Activated T-cell treated with anti-CD3 and anti-CD28 coated beads, Interleukin-2, amount 50 U/mL, for 48 hours (primary cell): ENCODE data around the gene SLC34A3.
"Not testable (repeated sequence)": the region's sequence is repeated elsewhere in the genome, so short reads cannot be mapped to it uniquely, and the experiment has no call there.

ENCODE experiments used
- DNase-seq, 2 experiments: peaks; one replicate each; pipeline ENCODE4 v3.0.0-alpha.2; 2020

The SLC34A3 gene

DNA sequence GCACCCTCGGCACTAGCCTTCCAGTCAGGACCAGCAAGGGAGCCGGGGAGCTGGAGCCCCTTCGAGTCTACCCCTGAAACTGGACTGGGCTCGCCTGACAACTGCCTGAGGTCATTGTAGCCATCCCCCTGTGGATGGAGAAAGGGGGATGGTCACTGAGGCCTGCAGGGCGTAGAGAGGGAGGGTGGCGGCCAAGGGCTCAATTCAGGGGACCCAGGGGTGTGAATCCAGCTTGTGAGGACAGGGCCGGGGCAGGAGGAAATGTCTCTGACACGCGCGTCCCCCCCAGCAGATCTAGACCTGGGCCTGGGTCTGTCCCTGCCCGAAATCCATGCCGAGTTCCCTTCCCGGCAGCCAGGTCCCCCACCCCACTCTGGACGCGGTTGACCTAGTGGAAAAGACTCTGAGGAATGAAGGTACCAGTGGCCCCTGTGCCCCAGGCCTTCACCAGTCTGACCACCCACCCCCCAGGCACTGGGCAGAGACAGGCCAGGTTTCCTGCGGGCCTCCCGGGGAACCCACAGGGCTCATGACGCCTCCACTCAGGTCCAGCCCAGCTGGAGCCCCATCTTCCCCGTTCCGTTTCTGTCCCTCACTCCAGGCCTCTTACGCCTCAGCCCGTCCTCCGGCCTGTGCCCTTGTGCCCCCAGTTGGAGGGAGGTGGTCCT is 805 bp downstream of the SLC34A3 start:
- DNase-seq: no peak

DNA sequence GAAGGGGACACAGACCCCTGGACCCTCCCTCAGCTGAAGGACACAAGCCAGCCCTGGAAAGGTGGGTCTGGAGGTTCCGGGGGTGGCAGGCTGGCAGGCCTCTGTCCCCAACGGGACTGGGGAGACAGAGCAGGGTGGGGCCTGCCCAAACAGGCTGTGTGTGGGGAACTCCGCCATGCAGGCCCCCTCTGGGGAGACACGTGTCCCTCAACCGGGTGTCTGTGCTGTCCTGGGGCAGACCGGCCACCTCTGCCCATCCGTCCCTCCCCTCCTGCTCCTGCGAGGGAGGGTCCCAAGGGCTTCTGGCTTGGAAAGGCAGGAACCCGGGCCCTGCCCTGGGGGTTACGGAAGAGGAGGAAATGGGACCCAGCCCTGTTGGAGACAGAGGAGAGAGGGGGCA is 1.4 kb downstream of the SLC34A3 start:
- DNase-seq: no peak

DNA sequence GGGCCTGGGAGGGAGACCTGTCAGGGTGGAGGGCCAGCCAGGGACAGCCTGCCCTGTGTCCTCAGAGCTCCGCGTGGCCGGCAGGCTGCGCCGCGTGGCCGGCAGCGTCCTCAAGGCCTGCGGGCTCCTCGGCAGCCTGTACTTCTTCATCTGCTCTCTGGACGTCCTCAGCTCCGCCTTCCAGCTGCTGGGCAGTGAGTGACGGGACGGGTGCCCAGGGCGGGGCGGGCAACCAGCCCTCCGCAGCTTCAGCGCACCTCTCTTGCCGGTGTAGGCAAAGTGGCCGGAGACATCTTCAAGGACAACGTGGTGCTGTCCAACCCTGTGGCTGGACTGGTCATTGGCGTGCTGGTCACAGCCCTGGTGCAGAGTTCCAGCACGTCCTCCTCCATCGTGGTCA is 1.8 kb downstream of the SLC34A3 start:
- no peak for DNase-seq

DNA sequence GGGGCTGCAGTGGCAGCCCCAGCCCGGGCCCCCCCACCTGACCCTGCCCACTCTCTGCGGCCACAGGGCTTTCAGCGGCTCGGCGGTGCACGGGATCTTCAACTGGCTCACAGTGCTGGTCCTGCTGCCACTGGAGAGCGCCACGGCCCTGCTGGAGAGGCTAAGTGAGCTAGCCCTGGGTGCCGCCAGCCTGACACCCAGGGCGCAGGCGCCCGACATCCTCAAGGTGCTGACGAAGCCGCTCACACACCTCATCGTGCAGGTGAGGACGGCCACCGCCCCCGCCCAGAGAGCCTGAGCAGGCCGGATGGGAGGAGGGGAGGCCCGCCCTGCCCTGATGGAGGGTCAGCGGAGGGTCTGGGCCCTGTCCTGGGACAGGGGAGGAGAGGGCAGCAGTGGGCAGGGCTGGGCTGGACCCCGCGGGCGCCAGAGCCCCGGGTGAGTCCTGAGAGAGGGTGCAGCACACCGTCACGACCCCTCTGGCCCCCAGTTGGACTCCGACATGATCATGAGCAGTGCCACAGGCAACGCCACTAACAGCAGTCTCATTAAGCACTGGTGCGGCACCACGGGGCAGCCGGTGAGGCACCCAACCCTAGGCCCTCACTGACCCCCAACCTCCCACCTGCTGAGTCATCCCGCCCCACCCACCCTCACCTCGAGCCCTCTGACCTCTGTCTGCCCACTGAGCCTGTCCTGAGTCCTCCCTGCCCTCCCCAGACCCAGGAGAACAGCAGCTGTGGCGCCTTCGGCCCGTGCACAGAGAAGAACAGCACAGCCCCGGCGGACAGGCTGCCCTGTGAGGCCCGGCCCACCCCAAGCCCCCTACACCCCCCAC is 2.7 kb downstream of the SLC34A3 start:
- DNase-seq: no peak

DNA sequence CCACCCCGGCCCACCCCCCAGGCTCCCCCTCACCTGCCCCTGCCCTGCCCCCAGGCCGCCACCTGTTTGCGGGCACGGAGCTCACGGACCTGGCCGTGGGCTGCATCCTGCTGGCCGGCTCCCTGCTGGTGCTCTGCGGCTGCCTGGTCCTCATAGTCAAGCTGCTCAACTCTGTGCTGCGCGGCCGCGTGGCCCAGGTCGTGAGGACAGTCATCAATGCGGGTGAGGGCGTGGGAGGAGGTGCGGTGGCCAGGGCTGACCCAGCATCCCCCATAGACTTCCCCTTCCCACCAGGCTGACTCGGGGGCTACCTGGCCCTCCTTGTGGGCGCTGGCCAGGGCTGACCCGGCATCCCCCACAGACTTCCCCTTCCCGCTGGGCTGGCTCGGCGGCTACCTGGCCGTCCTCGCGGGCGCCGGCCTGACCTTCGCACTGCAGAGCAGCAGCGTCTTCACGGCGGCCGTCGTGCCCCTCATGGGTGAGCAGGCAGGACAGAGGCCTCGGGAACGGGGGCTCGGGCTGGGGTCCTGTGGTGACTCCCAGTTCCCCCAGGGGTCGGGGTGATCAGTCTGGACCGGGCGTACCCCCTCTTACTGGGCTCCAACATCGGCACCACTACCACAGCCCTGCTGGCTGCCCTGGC is 3.5 kb downstream of the SLC34A3 start:
- no peak for DNase-seq

DNA sequence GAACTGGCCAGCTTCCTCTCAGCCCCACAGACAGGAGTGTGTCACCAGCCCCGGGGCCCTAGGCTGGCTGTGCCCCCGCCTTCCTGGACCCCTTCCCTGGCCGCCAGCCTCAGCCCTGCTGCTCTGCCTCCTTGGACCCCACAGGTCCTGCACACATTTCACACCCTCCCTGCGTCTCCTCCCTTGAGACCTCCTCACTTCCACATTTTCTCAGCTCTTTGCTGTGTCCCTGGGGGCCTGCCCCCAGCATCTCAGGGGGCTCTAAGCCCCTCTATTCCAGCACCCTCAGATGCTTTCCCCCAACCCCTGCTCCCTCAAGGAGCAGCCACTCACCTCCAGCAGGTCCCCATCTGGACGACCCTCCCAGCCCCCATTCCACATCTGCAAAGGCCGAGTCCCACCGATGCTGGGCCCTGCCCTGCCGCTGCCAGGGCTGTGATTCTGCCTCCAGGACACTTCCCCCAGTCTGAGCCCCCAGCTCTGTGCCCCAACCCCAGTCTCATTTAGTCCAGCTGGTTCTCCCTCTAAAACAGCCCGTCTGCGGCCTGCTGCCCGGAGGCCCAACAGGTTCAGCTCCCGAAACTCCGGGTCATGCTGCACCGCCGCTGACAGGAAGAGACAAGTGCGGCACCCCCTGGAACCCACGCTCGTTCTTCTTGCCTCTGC is 4.2 kb downstream of the SLC34A3 start:
- DNase-seq: no peak

DNA sequence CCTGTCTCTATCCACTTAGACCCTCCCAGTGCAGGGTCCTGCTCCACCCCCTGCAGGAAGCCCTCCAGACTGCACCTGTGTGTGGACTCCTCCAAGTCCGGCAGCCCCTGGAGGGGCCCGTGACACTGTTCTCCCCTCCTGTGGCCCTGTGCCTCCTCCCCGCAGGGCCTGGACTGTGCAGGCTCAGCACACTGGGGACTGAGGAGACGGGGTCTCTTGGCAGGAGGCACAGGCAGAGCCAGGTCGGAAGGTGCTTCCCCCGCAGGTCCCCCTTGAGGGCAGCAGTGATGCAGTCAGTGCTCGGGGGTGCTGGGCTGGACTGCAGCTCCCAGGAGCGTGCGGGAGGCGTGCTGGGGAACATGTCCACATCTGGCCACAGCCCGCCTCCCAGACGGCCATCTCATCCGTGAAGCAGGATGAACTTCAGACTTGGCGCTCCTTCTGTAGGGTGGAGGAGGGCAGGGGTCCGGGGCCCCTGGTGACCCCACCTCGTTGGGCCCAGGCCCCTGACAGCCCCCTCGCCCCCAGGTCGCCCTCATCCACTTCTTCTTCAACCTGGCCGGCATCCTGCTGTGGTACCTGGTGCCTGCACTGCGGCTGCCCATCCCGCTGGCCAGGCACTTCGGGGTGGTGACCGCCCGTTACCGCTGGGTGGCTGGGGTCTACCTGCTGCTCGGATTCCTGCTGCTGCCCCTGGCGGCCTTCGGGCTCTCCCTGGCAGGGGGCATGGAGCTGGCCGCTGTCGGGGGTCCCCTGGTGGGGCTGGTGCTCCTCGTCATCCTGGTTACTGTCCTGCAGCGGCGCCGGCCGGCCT is 4.9 kb downstream of the SLC34A3 start:
- no peak for DNase-seq

DNA sequence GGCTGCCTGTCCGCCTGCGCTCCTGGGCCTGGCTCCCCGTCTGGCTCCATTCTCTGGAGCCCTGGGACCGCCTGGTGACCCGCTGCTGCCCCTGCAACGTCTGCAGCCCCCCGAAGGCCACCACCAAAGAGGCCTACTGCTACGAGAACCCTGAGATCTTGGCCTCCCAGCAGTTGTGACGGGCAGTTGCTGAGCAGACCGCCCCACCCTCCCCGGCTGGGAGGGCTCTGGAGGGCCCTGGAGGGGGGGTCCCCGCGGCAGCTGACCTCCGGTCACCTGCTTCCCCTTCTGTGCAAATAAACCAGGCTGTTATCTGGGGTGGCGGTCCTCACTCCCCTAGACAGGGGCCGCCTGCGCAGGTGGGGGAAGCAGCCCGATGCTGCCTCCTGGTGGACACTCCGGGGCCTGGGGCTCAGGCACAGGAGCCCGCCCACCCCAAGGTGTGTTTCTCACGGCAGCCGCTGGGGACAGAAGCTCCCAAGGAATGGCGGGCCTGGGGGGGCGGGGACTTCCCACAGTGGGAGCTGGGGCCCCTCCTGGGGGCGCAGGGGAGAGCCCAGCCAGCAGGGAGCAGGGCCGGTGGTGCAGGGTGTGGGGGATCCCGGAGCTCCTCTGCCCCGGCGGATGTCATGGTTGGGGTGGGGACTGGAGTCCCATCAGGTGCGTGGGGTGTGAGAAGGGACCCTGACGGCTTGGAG is 5.7 kb downstream of the SLC34A3 start:
- peak; percentile 95 for DNase-seq

DNA sequence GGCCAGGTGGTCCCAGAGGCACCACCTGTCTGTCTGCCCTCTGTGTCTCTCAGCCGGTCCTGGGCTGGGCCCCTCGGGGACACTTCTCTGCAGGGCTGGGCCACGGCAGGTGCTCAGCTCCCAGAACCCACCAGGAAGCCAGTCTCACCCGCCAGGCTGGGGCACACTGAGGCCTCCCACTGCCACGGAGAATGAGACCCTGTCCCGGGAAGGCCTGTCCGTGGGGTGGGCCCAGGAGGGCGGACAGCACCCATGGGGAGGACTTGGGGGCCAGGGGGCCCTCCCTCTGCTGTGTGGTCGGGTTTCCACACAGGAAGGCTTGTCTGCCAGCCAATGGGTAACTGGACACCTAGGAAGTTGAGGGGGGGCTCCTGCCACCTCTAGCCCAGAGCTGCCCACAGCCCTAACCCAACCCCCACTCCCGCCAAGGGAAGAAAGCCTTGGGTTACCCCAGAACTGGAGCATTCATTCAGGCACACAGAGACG is 6.3 kb downstream of the SLC34A3 start:
- DNase-seq: no peak

DNA sequence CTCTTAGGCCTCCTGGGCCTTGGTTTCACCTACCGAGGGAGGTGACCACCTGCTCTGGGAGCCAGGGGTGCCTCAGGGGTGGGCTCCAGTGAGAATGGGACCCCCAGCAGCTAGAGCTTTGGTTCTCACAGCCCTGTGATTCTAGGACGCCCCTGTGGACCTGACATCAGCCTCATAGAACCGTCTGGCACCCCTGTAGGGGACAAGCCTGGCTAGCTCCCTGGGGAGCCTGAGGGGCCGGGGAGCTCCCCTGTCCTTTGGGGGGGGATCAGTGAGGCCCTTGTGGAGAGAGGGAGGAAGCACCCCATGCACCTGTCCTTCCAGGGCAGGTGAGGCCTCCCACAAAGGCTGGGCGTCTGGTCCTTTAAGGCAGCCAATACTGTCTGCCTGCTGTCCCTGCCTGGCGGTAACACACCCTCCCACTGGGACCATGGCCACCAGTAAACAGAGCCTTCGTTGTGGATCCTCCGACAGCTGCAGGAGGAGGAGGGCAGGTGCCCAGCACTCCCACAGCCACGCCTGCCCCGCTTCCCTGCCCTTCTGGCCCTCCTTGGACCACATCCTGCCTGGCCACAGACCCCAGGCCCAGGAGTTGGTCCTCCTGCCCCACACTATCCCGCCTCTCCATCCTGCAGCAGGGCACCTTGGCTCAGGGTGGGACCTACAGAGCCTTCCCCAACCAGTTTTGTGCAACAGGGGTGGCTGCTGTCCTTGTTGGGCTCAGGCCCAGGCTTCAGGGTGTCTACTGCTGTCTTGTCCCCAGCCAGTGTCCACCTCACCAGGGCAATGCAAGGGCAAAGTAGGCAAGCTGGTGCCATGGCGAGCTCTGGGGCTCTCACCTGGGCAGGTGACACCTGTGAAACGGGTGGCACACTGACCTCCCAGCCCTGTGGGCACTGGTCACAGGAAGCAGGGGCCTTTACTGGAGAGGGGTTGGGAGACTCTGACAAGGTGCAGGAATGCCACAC is 7.3 kb downstream of the SLC34A3 start:
- DNase-seq: no peak

DNA sequence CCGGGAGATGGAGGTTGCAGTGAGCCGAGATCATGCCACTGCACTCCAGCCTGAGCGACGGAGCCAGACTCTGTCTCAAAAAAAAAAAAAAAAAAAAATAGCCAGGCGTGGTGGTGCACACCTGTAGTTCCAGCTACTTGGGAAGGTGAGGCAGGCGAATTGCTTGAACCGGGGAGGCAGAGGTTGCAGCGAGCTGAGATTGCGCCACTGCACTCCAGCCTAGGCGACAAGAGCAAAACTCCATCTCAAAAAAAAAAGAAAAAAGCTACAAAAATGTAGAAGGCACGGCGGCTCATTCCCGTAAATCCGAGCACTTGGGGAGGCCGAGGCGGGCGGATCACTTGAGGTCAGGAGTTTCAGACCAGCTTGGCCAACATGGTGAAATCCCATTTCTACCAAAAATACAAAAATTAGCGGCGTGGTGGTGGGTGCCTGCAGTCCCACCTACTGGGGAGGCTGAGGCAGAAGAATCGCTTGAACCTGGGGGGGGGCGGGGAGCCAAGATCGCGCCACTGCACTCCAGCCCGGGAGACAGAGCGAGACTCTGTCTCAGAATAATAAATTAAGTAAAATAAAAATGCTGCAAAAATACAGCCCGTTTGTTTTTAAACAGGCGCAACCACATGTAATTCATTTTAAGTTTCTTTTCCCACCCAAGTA is 9.0 kb downstream of the SLC34A3 start:
- DNase-seq: not testable (repeated sequence)

DNA sequence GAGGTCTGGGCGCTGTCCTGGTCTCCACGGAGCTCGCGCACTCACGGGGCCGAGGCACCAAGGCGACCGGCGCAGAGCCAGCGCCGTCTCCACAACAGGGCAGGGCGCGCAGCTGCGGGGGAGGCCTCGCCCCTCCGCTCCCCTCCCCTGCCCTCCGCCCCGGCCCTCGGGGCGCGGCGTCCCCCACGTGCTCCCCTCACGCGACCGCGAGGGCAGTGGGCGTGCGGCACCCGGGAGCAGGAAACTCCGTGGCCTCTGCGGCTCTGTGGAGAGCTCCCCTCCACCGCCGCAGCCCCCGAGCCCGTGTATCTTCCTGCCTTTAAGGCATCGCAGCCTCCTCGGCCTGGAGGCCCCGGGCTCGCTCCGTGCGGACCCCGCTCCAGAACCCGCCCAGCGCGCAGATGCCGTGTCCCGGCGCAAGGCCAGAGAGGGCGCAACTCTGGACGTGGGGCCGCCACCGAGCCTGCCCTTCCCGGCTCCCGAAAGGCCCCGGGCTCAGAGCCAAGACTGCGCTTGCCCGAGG is 9.7 kb downstream of the SLC34A3 start:
- DNase-seq: no peak

DNA sequence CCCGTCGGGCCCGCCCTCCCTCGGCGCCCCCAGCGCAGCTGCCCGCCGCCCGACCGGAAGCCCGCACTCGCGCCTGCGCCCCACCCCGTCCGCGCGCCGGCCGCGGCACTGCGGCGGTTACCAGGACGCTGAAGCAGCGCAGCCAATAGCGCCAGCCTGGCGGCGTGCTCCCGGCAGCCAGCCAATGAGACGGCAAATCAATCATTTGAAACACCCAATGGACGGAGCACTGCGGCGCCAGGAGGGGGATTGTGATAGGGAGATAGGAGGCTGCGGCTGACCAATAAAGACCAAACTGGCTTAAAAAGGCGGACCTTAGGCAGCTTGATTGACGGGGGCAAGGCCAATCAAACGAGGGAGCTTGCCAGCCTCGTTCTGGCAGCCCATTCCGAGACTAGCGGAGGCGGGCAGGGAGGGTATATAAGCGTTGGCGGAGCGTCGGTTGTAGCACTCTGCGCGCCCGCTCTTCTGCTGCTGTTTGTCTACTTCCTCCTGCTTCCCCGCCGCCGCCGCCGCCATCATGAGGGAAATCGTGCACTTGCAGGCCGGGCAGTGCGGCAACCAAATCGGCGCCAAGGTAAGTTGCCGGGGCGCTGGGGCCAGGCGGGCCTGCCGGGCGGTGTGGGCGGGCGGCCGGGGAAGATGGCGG is 10.3 kb downstream of the SLC34A3 start, which contains the start of gene TUBB4B:
Gene TUBB4B, plus strand, starts transcription at position 447 of the 649 bp plus-strand sequence. Its CDS starts 74 bp downstream, at position 521.
- DNase-seq: peak; percentile 97

DNA sequence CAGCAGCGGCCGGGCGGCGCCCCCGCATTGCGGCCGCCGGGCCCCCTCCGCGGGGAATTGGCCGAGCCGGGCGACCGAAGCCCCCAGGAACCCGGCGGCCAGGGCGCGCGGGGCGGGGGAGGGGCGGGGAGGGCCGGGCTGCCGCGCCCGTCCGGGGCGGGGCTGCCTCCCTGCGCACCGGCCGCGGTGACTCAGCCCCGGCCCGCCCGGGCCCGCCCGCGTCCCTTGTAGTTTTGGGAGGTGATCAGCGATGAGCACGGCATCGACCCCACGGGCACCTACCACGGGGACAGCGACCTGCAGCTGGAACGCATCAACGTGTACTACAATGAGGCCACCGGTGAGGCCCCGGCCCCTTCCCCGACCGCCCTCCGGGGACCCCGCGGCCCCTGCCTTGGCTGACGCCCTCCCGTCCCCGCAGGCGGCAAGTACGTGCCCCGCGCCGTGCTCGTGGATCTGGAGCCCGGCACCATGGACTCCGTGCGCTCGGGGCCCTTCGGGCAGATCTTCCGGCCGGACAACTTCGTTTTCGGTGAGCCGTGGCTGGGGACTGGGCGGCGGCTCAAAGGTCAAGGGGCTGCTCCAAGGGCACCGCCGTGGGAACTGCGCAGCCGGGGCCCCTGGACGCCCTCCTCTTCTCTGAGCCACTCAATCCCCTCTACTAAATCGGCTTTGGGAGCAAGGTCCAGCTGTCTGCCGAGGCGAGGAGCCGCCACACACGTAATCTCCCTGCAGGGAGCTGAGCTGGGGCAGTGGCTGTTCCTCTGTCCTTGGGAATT is 11.0 kb downstream of the SLC34A3 start:
- peak; percentile 70 to 78 for DNase-seq

DNA sequence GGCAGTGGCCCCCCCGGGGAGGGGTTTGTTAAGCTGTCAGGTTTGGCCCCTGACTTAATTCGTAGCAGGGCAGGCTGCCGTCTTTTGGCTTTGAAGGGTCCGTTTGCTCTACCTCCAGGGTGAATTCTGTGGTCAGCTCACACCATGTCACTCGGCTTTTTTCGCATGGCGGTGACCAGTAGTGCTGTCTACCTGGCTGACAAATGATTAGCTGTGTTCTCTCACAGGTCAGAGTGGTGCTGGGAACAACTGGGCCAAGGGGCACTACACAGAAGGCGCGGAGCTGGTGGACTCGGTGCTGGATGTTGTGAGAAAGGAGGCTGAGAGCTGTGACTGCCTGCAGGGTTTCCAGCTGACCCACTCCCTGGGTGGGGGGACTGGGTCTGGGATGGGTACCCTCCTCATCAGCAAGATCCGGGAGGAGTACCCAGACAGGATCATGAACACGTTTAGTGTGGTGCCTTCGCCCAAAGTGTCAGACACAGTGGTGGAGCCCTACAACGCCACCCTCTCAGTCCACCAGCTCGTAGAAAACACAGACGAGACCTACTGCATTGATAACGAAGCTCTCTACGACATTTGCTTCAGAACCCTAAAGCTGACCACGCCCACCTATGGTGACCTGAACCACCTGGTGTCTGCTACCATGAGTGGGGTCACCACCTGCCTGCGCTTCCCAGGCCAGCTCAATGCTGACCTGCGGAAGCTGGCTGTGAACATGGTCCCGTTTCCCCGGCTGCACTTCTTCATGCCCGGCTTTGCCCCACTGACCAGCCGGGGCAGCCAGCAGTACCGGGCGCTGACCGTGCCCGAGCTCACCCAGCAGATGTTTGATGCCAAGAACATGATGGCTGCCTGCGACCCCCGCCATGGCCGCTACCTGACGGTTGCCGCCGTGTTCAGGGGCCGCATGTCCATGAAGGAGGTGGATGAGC is 11.8 kb downstream of the SLC34A3 start:
- DNase-seq: no peak

DNA sequence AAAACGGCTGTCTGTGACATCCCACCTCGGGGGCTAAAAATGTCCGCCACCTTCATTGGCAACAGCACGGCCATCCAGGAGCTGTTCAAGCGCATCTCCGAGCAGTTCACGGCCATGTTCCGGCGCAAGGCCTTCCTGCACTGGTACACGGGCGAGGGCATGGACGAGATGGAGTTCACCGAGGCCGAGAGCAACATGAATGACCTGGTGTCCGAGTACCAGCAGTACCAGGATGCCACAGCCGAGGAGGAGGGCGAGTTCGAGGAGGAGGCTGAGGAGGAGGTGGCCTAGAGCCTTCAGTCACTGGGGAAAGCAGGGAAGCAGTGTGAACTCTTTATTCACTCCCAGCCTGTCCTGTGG is 12.5 kb downstream of the SLC34A3 start:
- DNase-seq: not testable (repeated sequence)
